K562 (cell line): ENCODE data around the gene SOCS2. TPM values are rescaled to one million over a fixed set of nuclear protein-coding genes. Genes with fewer than 3 reads are reported as not detected.

Experiments
- ARID1B ChIP-seq: fragments of 450-650 bp; IDR thresholded peaks from 2 replicates; pipeline ENCODE4 v1.6.1; 2016; ENCODE audit warnings: antibody characterized with exemption, mild to moderate bottlenecking, inconsistent platforms
- ATF4 ChIP-seq: fragments of 450-650 bp; formaldehyde crosslinking; IDR thresholded peaks from 2 replicates; pipeline ENCODE4 v1.4.0; 2022; ENCODE audit warnings: mild to moderate bottlenecking, moderate library complexity
- CREB3L1 ChIP-seq: fragments of 450-650 bp; IDR thresholded peaks from 2 replicates; pipeline ENCODE4 v1.6.1; 2014; ENCODE audit warnings: low read depth, mild to moderate bottlenecking, moderate library complexity, borderline replicate concordance
- ELF4 ChIP-seq: fragments of 450-650 bp; formaldehyde crosslinking; IDR thresholded peaks from 2 replicates; pipeline ENCODE4 v1.4.0; 2022; ENCODE audit warnings: missing genetic modification characterization
- FIP1L1 ChIP-seq: fragments of 200-400 bp; formaldehyde crosslinking; IDR thresholded peaks from 2 replicates; pipeline ENCODE4 v1.6.1; 2018; ENCODE audit warnings: mild to moderate bottlenecking, low read depth, low read length; ENCODE audit not compliant: poor library complexity, severe bottlenecking
- GTF2B ChIP-seq: IDR thresholded peaks from 2 replicates; pipeline ENCODE4 v1.6.1; 2011; ENCODE audit not compliant: insufficient read length; ENCODE audit errors: extremely low read depth
- MAFK ChIP-seq: IDR thresholded peaks from 2 replicates; pipeline ENCODE4 v1.6.1; 2011; ENCODE audit warnings: low read length, improper control_type of control experiment
- MCM2 ChIP-seq: fragments of 450-650 bp; IDR thresholded peaks from 2 replicates; pipeline ENCODE4 v1.6.1; 2017; ENCODE audit warnings: low read depth, mild to moderate bottlenecking
- NR3C1 ChIP-seq: sonication (generic); formaldehyde crosslinking; IDR thresholded peaks from 2 replicates; pipeline ENCODE4 v1.8.1; 2022; ENCODE audit warnings: missing genetic modification reagents
- PATZ1 ChIP-seq: fragments of 250-450 bp; sonication (Bioruptor Pico); IDR thresholded peaks from 2 replicates; pipeline ENCODE4 v1.5.0; 2020; ENCODE audit warnings: mild to moderate bottlenecking, borderline replicate concordance
- SRSF1 ChIP-seq: fragments of 200-400 bp; formaldehyde crosslinking; IDR thresholded peaks from 2 replicates; pipeline ENCODE4 v1.6.1; 2017; ENCODE audit warnings: mild to moderate bottlenecking, low read depth, low read length, moderate library complexity
- STAT6 ChIP-seq: sonication (generic); formaldehyde crosslinking; IDR thresholded peaks from 2 replicates; pipeline ENCODE4 v1.8.1; 2023; ENCODE audit warnings: mild to moderate bottlenecking, missing genetic modification reagents
- WHSC1 ChIP-seq: IDR thresholded peaks from one replicate; pipeline ENCODE4 v1.6.1; 2012; ENCODE audit warnings: low read length, control low read depth, inconsistent platforms
- ZNF274 ChIP-seq: IDR thresholded peaks from 2 replicates; pipeline ENCODE4 v1.6.1; 2011; ENCODE audit warnings: low read depth, mild to moderate bottlenecking, low read length, moderate library complexity, borderline replicate concordance
- ZNF431 ChIP-seq: sonication (generic); formaldehyde crosslinking; IDR thresholded peaks from 2 replicates; pipeline ENCODE4 v1.8.0; 2022; ENCODE audit warnings: mild to moderate bottlenecking, missing genetic modification reagents
- ZNF639 ChIP-seq, 2 experiments: fragments of 200-800 bp in 1 of 2; sonication (Bioruptor generic) in 1 of 2; sonication (generic) in 1 of 2; formaldehyde crosslinking in 1 of 2; IDR thresholded peaks in 1 of 2; conservative IDR thresholded peaks in 1 of 2; 2 replicates each; pipeline versions ENCODE4 v1.5.0 to v1.6.1; 2016 to 2020; ENCODE audit warnings: missing compliant biosample characterization in 1 of 2, missing genetic modification characterization in 1 of 2, missing genetic modification reagents in 1 of 2
- polyA plus RNA-seq, 8 experiments: library from polyadenylated mRNA; depleted of rRNA in 4 of 8; stranded (reverse) in 5 of 8; unstranded in 3 of 8; fragments of >200 nt; fragmentation: Nextera tagmentation in 2 of 8; fragmentation: Illumina TruSeq in 1 of 8; extraction: Ambion mirVana in 2 of 8; extraction: Trizol in 1 of 8; gene quantifications; 2 replicates each; pipeline versions ENCODE4 v1.2.1 to v1.2.3, GENCODE V29; 2011 to 2014; ENCODE audit warnings: inconsistent platforms in 1 of 8, missing spikeins in 1 of 8
- total RNA-seq, 7 experiments: library from RNA; depleted of rRNA in 6 of 7; stranded (reverse); fragments of >200 nt in 6 of 7; fragmentation: Illumina TruSeq in 2 of 7; extraction: Trizol in 2 of 7; gene quantifications; 2 replicates each; pipeline versions ENCODE4 v1.2.1 to v1.2.3, GENCODE V29; 2011 to 2021; ENCODE audit warnings: low replicate concordance in 1 of 7

SOCS2 gene
- total and polyA plus RNA-seq, 9 of the 15 experiments (the other 6 are each of a cell fraction or from before 2014, with no cell fraction given): 37.0 to 162 (median 98.7) TPM

- TF ChIP-seq GTF2B (no peak), NR3C1 (0 out of 2 replicates have a peak, but pooled peaks have one; percentile 10), WHSC1 (no peak), STAT6 (CRISPR knock-in tag) (0 out of 2 replicates have a peak, but pooled peaks have one; percentile 57), ZNF274 (no peak), MCM2 (no peak), PATZ1 (CRISPR knock-in tag) (peak; percentile 66; the same call in 1 of the 2 replicates), ZNF639 (CRISPR knock-in tag; conservative IDR thresholded peaks at IDR 0.05 in 1 of 2, IDR thresholded peaks at IDR 0.05 in 1 of 2) (peak in 1 of 2 experiments; percentile 91; a peak in 2 of 4 replicates), FIP1L1 (peak; percentile 81), CREB3L1 (0 out of 2 replicates have a peak, but pooled peaks have one; percentile 52), ZNF431 (CRISPR knock-in tag) (0 out of 2 replicates have a peak, but pooled peaks have one; percentile 30), ARID1B (peak; percentile 71), SRSF1 (no peak), MAFK (0 out of 2 replicates have a peak, but pooled peaks have one; percentile 4), ELF4 (CRISPR knock-in tag) (no peak), ATF4 (CRISPR knock-in tag) (peak; percentile 3; the same call in 1 of the 2 replicates)
Measured at GRCh38 chr12:93570552-93571364, 1.7 kb upstream of the SOCS2 start (continued).
